Neural progenitor cell (in vitro differentiated cells): ENCODE measurements around the gene NMS. TPM values are rescaled to one million over a fixed set of nuclear protein-coding genes. Genes with fewer than 3 reads are reported as not detected.

Source experiments
- DNase-seq: peaks from one replicate; pipeline ENCODE4 v3.0.0-alpha.2; 2016; ENCODE audit warnings: low spot score
- H2AFZ ChIP-seq: fragments of 200-600 bp; sonication (generic); replicated peaks from 2 replicates; pipeline ENCODE4 v1.6.1; 2016; ENCODE audit warnings: antibody characterized with exemption
- H3F3A ChIP-seq: fragments of 200-600 bp; sonication (generic); 2 replicates; pipeline ENCODE4 v1.6.1; 2016; ENCODE audit warnings: antibody characterized with exemption, low read depth
- H3K27ac ChIP-seq: fragments of 200-600 bp; sonication (generic); 2 replicates; pipeline ENCODE4 v1.5.1; 2016; ENCODE audit warnings: mild to moderate bottlenecking
- H3K27me3 ChIP-seq: fragments of 200-600 bp; sonication (generic); 2 replicates; pipeline ENCODE4 v1.6.1; 2016; ENCODE audit warnings: mild to moderate bottlenecking, moderate library complexity
- H3K36me3 ChIP-seq: fragments of 200-600 bp; sonication (generic); 2 replicates; pipeline ENCODE4 v1.5.1; 2016
- H3K4me1 ChIP-seq: fragments of 200-600 bp; sonication (generic); 2 replicates; pipeline ENCODE4 v1.6.1; 2016; ENCODE audit warnings: mixed run types
- H3K4me2 ChIP-seq: fragments of 200-600 bp; sonication (generic); 2 replicates; pipeline ENCODE4 v1.6.1; 2016
- H3K4me3 ChIP-seq: fragments of 200-600 bp; sonication (generic); 2 replicates; pipeline ENCODE4 v1.5.1; 2016
- H3K79me2 ChIP-seq: fragments of 200-600 bp; sonication (generic); 2 replicates; pipeline ENCODE4 v1.6.1; 2016; ENCODE audit warnings: low read depth
- H3K9ac ChIP-seq: fragments of 200-600 bp; sonication (generic); 2 replicates; pipeline ENCODE4 v1.6.1; 2016
- H3K9me3 ChIP-seq: fragments of 200-600 bp; sonication (generic); 2 replicates; pipeline ENCODE4 v1.5.1; 2016; ENCODE audit warnings: low read depth
- H4K20me1 ChIP-seq: fragments of 200-600 bp; sonication (generic); 2 replicates; pipeline ENCODE4 v1.6.1; 2016; ENCODE audit warnings: low read depth
- H3K27ac Mint-ChIP-seq: 3 replicates; pipeline ENCODE4 v1.8.0; 2021; ENCODE audit warnings: mixed read lengths
- H3K27me3 Mint-ChIP-seq: 2 replicates; pipeline ENCODE4 v1.8.0; 2022; ENCODE audit warnings: low read depth, mild to moderate bottlenecking, inconsistent platforms, moderate library complexity, mixed read lengths; ENCODE audit not compliant: insufficient read depth
- H3K36me3 Mint-ChIP-seq: 3 replicates; pipeline ENCODE4 v1.8.0; 2021; ENCODE audit warnings: mixed read lengths
- H3K4me1 Mint-ChIP-seq: 3 replicates; pipeline ENCODE4 v1.8.0; 2021; ENCODE audit warnings: mixed read lengths
- H3K4me3 Mint-ChIP-seq: 3 replicates; pipeline ENCODE4 v1.8.0; 2021; ENCODE audit warnings: mild to moderate bottlenecking, moderate library complexity, mixed read lengths
- H3K9me3 Mint-ChIP-seq: 3 replicates; pipeline ENCODE4 v1.8.0; 2020; ENCODE audit warnings: mixed read lengths
- EZH2 ChIP-seq: fragments of 200-600 bp; sonication (generic); IDR thresholded peaks from 2 replicates; pipeline ENCODE4 v1.6.1; 2017; ENCODE audit warnings: antibody characterized with exemption, mild to moderate bottlenecking, moderate library complexity
- EZH2phosphoT487 ChIP-seq: fragments of 200-600 bp; sonication (generic); IDR thresholded peaks from 2 replicates; pipeline ENCODE4 v1.6.1; 2017; ENCODE audit warnings: antibody characterized with exemption
- total RNA-seq: library from RNA; depleted of rRNA; stranded (reverse); fragments of >200 nt; gene quantifications from 2 replicates; pipeline ENCODE4 v1.2.3, GENCODE V29; 2015; ENCODE audit warnings: low replicate concordance
- TF ChIP-seq, protein P1 (sequence below): fragments of 200-600 bp; sonication (generic); IDR thresholded peaks from 2 replicates; pipeline ENCODE4 v1.5.1; 2017; ENCODE audit warnings: antibody characterized with exemption, mild to moderate bottlenecking

NMS gene
- total RNA-seq, 1 donor from 2014 or later, result not detected

DNA sequence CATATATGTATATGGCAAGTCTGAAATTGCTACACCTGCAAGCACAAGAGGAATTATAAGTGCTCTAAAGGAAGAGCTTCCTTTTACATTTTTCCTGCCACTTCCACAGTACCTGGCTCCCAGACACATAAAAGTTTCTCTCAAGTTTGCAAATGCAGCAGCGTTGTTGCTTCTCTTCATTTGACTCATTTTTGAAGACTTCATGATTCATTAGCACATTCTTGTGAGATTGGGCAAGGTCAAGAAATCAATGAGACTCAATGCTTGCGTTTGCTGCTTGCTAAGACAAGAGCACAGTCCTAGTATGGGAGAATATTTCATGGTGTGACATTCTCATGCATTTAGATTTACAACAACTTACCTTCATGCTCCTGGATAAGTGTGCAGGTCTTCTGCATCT, 49.9 kb downstream of the NMS start:
- TF ChIP-seq, protein P1, sequence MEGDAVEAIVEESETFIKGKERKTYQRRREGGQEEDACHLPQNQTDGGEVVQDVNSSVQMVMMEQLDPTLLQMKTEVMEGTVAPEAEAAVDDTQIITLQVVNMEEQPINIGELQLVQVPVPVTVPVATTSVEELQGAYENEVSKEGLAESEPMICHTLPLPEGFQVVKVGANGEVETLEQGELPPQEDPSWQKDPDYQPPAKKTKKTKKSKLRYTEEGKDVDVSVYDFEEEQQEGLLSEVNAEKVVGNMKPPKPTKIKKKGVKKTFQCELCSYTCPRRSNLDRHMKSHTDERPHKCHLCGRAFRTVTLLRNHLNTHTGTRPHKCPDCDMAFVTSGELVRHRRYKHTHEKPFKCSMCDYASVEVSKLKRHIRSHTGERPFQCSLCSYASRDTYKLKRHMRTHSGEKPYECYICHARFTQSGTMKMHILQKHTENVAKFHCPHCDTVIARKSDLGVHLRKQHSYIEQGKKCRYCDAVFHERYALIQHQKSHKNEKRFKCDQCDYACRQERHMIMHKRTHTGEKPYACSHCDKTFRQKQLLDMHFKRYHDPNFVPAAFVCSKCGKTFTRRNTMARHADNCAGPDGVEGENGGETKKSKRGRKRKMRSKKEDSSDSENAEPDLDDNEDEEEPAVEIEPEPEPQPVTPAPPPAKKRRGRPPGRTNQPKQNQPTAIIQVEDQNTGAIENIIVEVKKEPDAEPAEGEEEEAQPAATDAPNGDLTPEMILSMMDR, result no peak
- TF ChIP-seq EZH2, result no peak
- no peak for TF ChIP-seq EZH2phosphoT487
- H3K36me3 Mint-ChIP-seq, result no peaks in the 10 kb centered on the region
- Histone ChIP-seq H2AFZ (no peak overlapping the region), H3K27me3 (no peaks in the 10 kb centered on the region), H3K4me3 (no peak overlapping the region), H3K36me3 (no peaks in the 10 kb centered on the region), H3K9ac (no peak overlapping the region), H3K4me1 (no peaks in the 10 kb centered on the region), H3K27ac (no peak overlapping the region), H3K79me2 (no peaks in the 10 kb centered on the region), H3K4me2 (no peak overlapping the region), H3K9me3 (no peaks in the 10 kb centered on the region), H3F3A (no peaks in the 10 kb centered on the region), H4K20me1 (no peaks in the 10 kb centered on the region)
- H3K4me1 Mint-ChIP-seq, result no peaks in the 10 kb centered on the region
- no peak overlapping the region for H3K4me3 Mint-ChIP-seq
- H3K9me3 Mint-ChIP-seq, result peaks cover 2% of the 10 kb centered on the region
- H3K27me3 Mint-ChIP-seq, result no peaks in the 10 kb centered on the region
- no peak for DNase-seq
- H3K27ac Mint-ChIP-seq, result no peak overlapping the region

DNA sequence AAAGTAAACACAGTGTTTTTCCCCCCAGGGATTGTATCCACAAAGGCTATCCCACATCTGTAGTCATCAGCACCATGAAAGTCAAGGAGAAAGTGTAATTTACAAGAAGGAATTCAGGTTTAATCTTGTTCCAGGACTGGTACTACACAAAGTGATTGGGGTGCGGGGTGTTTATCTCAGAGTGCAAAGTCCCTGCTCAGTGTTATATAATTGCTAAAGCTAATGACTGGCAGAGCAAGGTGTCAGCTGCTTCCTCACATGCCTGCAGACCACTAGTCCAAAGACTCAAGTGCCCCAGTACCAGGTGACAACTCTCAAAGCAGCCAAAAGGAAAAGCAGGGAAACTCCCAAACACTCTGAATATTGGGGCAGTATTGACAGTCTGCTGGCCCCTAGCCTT, 52.1 kb downstream of the NMS start:
- Histone ChIP-seq H3F3A (no peaks in the 10 kb centered on the region), H2AFZ (no peak overlapping the region), H3K27me3 (no peaks in the 10 kb centered on the region), H3K36me3 (no peaks in the 10 kb centered on the region), H3K4me2 (no peak overlapping the region), H3K79me2 (no peaks in the 10 kb centered on the region), H3K9ac (no peak overlapping the region), H3K27ac (no peak overlapping the region), H3K4me1 (no peaks in the 10 kb centered on the region), H3K4me3 (no peak overlapping the region), H3K9me3 (no peaks in the 10 kb centered on the region), H4K20me1 (no peaks in the 10 kb centered on the region)
- no peak for DNase-seq
- Mint-ChIP-seq H3K36me3 (no peaks in the 10 kb centered on the region), H3K4me3 (no peak overlapping the region), H3K9me3 (peaks cover 2% of the 10 kb centered on the region), H3K27me3 (peaks cover 2% of the 10 kb centered on the region), H3K4me1 (no peaks in the 10 kb centered on the region), H3K27ac (no peak overlapping the region)
- TF ChIP-seq, protein P1, result no peak
- no peak for TF ChIP-seq EZH2
- no peak for TF ChIP-seq EZH2phosphoT487

DNA sequence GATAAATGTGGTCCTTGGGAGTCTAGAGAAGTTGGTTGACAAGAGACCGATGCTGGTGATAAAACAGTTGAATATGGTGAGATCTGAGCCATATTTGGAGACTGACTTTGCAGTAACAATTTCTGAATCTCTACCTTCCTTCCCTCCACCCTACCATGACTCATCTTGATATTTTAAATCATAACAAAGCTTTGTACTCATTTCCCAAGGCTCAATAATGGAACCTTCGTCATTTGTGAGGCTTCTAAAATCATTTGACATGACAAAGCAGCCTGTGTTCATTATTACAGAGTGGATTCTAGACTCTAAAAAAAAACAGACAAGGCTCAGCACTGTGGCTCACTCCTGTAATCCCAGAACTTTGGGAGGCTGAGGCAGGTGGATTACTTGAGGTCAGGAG, 54.0 kb downstream of the NMS start:
- H2AFZ ChIP-seq, result no peak overlapping the region
- H3K36me3 Mint-ChIP-seq, result no peaks in the 10 kb centered on the region
- no peak for TF ChIP-seq EZH2
- TF ChIP-seq EZH2phosphoT487, result no peak
- TF ChIP-seq, protein P1, result no peak
- H3K27me3 ChIP-seq, result no peaks in the 10 kb centered on the region
- H3K4me1 Mint-ChIP-seq, result no peaks in the 10 kb centered on the region
- H3K79me2 ChIP-seq, result no peaks in the 10 kb centered on the region
- no peaks in the 10 kb centered on the region for H3F3A ChIP-seq
- no peaks in the 10 kb centered on the region for H4K20me1 ChIP-seq
- peaks cover 2% of the 10 kb centered on the region for H3K9me3 Mint-ChIP-seq
- H3K36me3 ChIP-seq, result no peaks in the 10 kb centered on the region
- H3K4me3 ChIP-seq, result no peak overlapping the region
- no peak overlapping the region for H3K4me3 Mint-ChIP-seq
- no peak overlapping the region for H3K4me2 ChIP-seq
- H3K9me3 ChIP-seq, result no peaks in the 10 kb centered on the region
- H3K27ac Mint-ChIP-seq, result no peak overlapping the region
- H3K9ac ChIP-seq, result no peak overlapping the region
- H3K27ac ChIP-seq, result no peak overlapping the region
- peaks cover 3% of the 10 kb centered on the region for H3K27me3 Mint-ChIP-seq
- no peaks in the 10 kb centered on the region for H3K4me1 ChIP-seq
- DNase-seq, result no peak

DNA sequence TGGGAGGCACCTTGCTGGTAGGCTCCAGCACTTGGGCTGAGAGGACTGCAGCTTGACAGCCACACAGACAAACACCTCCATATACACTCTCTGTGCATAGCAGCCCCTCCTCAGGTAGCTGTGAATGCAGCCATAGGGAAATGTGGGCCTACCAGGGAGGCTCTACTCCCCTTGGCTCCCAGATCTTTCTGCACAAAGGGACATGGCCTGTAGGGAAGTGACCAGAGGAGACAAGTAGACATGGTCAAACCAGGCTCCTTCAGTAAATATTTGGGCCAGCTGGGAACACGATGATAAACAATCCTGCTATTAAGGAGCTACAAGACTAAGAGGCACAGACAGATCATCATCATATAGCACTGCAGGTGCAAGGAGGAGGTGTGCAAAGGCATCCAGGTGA, 56.6 kb downstream of the NMS start:
- no peak for TF ChIP-seq EZH2
- TF ChIP-seq, protein P1, result no peak
- TF ChIP-seq EZH2phosphoT487, result no peak
- DNase-seq, result no peak
- no peak overlapping the region for H3K4me3 ChIP-seq
- no peak overlapping the region for H3K4me2 ChIP-seq
- H3K79me2 ChIP-seq, result no peaks in the 10 kb centered on the region
- no peaks in the 10 kb centered on the region for H3K9me3 Mint-ChIP-seq
- H3K27me3 Mint-ChIP-seq, result peaks cover 3% of the 10 kb centered on the region
- no peaks in the 10 kb centered on the region for H3F3A ChIP-seq
- no peaks in the 10 kb centered on the region for H4K20me1 ChIP-seq
- H3K4me1 ChIP-seq, result no peaks in the 10 kb centered on the region
- no peaks in the 10 kb centered on the region for H3K36me3 Mint-ChIP-seq
- H3K9ac ChIP-seq, result no peak overlapping the region
- no peak overlapping the region for H3K27ac ChIP-seq
- no peaks in the 10 kb centered on the region for H3K27me3 ChIP-seq
- H3K27ac Mint-ChIP-seq, result no peak overlapping the region
- no peaks in the 10 kb centered on the region for H3K4me1 Mint-ChIP-seq
- H3K9me3 ChIP-seq, result no peaks in the 10 kb centered on the region
- no peak overlapping the region for H3K4me3 Mint-ChIP-seq
- H3K36me3 ChIP-seq, result no peaks in the 10 kb centered on the region
- H2AFZ ChIP-seq, result no peak overlapping the region
